SK-N-MC (cell line): ENCODE data around the gene MYH9.

Experiments used
- EZH2 ChIP-seq: fragments of 200-600 bp; sonication (generic); IDR thresholded peaks from one replicate; pipeline ENCODE4 v1.6.1; 2017; ENCODE audit warnings: antibody characterized with exemption
- FOXP2 ChIP-seq: optimal IDR thresholded peaks from 2 replicates; pipeline ENCODE3; 2011; ENCODE audit warnings: mild to moderate bottlenecking, moderate library complexity; ENCODE audit not compliant: insufficient read depth; ENCODE audit errors: extremely low read length, control extremely low read depth
- POLR2AphosphoS5 ChIP-seq: IDR thresholded peaks from 2 replicates; pipeline ENCODE4 v1.6.1; 2012; ENCODE audit warnings: mild to moderate bottlenecking, low read depth, low read length, borderline replicate concordance

DNA sequence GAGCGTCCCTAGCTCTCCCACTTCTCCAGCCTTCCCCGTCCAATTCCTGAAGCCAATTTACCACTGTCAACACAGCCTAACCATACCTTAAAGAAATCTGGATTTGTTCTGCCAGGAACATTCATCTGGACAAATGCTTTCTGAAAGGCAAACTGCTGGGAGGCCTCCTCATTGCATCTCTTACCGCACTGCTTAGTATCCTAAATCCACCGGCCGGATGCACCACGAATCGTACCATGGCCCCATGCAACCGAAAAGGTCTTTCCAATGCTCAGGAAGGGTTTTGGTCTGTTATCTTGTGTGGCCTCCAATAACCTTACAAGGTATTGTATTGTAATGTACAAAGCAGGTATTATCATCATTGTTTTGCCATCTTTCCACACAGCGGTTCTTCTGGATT, 57.6 kb downstream of the MYH9 start:
- no peak for TF ChIP-seq EZH2
- TF ChIP-seq POLR2AphosphoS5, result no peak
- no peak for TF ChIP-seq FOXP2
